Measurements from ENCODE around the gene CTIF. TPM values are rescaled to one million over a fixed set of nuclear protein-coding genes. Genes with fewer than 3 reads are reported as not detected.

Gene CTIF
- total and polyA plus RNA-seq, 4 donors = 12.2 to 45.7 (median 32.6) TPM

- DNase-seq (no peak), ATAC-seq (ENCODE audit: insufficient read depth, low FRiP score) (no peak)
- Histone ChIP-seq H3K4me3 (no peak overlapping the region), H3K4me1 (ENCODE audit: control insufficient read depth in 5 of 5, insufficient read depth in 5 of 5, low read length in 5 of 5) (peaks cover 12 to 54% (median 30%) of the 10 kb centered on the region in 5 donors), H3K9me3 (ENCODE audit: control insufficient read depth in 4 of 4, insufficient read depth in 3 of 4, low read length in 3 of 4) (no peaks in the 10 kb centered on the region), H3K27ac (ENCODE audit: low read depth in 1 of 2, low read length in 1 of 2) (no peak overlapping the region), H3K27me3 (ENCODE audit: control insufficient read depth in 3 of 3, insufficient read depth in 3 of 3, low read length in 2 of 3) (no peaks in the 10 kb centered on the region), H3K9ac (ENCODE audit: insufficient read depth in 1 of 2, low read length in 2 of 2) (no peak overlapping the region), H3K36me3 (ENCODE audit: control insufficient read depth in 4 of 4, insufficient read depth in 4 of 4, low read length in 4 of 4) (peaks cover 0 to 3% (median 0%) of the 10 kb centered on the region in 4 donors)
- TF ChIP-seq CTCF (IDR thresholded peaks at IDR 0.05; ENCODE audit: control extremely low read depth, extremely low read depth) = no peak
- WGBS, 2 donors = 83% methylated on average over 6 of the region's 6 CpGs
Measured at GRCh38 chr18:48776641-48777025, 237.8 kb downstream of the CTIF start.

DNA sequence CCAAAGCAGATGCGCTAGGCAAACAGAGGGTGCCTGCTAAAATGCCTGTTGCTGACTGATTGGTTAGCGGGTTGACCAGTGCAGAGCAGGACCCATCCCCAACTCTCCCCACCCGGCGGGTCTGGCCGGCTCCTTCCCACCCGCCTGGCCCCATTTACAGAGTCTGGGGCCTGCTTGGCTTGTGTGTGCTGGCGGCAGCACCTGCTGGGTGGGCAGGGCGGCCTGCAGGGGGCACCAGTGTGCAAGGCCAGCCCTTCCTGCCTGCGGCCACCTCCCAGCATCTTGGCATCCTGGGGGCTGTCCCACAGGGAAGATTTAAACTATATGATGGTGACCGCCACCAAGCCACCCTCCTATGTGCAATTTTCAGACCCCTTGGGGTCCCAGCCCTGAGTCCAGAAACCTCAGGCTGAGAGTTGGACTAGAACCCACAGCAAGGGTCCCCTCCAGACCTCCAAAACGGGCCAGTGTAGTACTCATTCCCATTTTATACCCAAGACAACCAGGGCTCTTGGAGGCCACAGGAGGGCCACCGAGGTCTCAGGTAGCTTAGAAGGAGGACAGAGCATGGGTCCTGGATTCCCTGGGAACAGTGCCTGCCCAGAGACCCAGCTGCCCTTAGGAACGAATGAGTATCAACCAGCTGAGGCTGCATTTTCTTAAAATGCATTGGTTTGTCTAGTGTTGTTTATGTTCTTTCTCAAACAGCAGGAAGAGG lies 238.4 kb downstream of the CTIF start:
- ATAC-seq (ENCODE audit: insufficient read depth, low FRiP score) (peak; percentile 71), DNase-seq (peak; percentile 62 to 76 (median 73))
- no peak overlapping the region for H3K9ac ChIP-seq (ENCODE audit: insufficient read depth in 1 of 2, low read length in 2 of 2)
- peaks cover 0 to 3% (median 0%) of the 10 kb centered on the region in 4 donors for H3K36me3 ChIP-seq (ENCODE audit: control insufficient read depth in 4 of 4, insufficient read depth in 4 of 4, low read length in 4 of 4)
- peak overlapping the region in 1 of 2 donors; percentile 26 for H3K27ac ChIP-seq (ENCODE audit: low read depth in 1 of 2, low read length in 1 of 2)
- TF ChIP-seq CTCF (IDR thresholded peaks at IDR 0.05; ENCODE audit: control extremely low read depth, extremely low read depth) = peak; percentile 76
- H3K4me1 ChIP-seq (ENCODE audit: control insufficient read depth in 5 of 5, insufficient read depth in 5 of 5, low read length in 5 of 5) = peaks cover 16 to 59% (median 30%) of the 10 kb centered on the region in 5 donors
- no peak overlapping the region for H3K4me3 ChIP-seq
- 46 to 53% methylated on average over 12 to 13 of the region's 13 CpGs for WGBS, 2 donors
- H3K27me3 ChIP-seq (ENCODE audit: control insufficient read depth in 3 of 3, insufficient read depth in 3 of 3, low read length in 2 of 3) = no peaks in the 10 kb centered on the region
- H3K9me3 ChIP-seq (ENCODE audit: control insufficient read depth in 4 of 4, insufficient read depth in 3 of 4, low read length in 3 of 4) = no peaks in the 10 kb centered on the region

DNA sequence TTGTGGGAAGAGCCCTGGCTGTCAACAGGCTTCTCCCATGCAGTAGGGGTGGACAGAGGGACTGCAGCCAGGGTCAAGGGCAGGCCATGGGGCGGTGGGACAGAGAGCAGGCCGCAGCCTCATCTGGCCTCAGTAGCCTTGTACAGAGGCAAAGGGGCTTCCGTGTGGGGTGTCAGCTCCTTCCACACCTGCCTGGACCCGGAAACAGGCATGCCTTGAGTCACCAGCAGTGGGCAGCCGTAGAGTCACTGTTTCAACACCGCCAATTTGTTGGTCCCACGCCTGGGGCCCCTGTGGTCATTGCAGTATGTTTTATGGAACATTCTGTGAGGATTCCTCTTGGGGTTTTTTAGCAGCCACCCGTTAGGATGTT lies 238.9 kb downstream of the CTIF start:
- H3K9me3 ChIP-seq (ENCODE audit: control insufficient read depth in 4 of 4, insufficient read depth in 3 of 4, low read length in 3 of 4) = no peaks in the 10 kb centered on the region
- H3K36me3 ChIP-seq (ENCODE audit: control insufficient read depth in 4 of 4, insufficient read depth in 4 of 4, low read length in 4 of 4) = peaks cover 0 to 3% (median 0%) of the 10 kb centered on the region in 4 donors
- DNase-seq (peak; percentile 47 to 62 (median 58)), ATAC-seq (ENCODE audit: insufficient read depth, low FRiP score) (no peak)
- no peak for TF ChIP-seq CTCF (IDR thresholded peaks at IDR 0.05; ENCODE audit: control extremely low read depth, extremely low read depth)
- H3K27me3 ChIP-seq (ENCODE audit: control insufficient read depth in 3 of 3, insufficient read depth in 3 of 3, low read length in 2 of 3) = no peaks in the 10 kb centered on the region
- peaks cover 16 to 64% (median 35%) of the 10 kb centered on the region in 5 donors for H3K4me1 ChIP-seq (ENCODE audit: control insufficient read depth in 5 of 5, insufficient read depth in 5 of 5, low read length in 5 of 5)
- WGBS, 2 donors = 72 to 73% methylated on average over 8 of the region's 8 CpGs
- H3K4me3 ChIP-seq = no peak overlapping the region
- H3K27ac ChIP-seq (ENCODE audit: low read depth in 1 of 2, low read length in 1 of 2) = peak overlapping the region in 1 of 2 donors; percentile 26
- no peak overlapping the region for H3K9ac ChIP-seq (ENCODE audit: insufficient read depth in 1 of 2, low read length in 2 of 2)
